Measurements from ENCODE around the gene CFAP47. TPM values are rescaled to one million over a fixed set of nuclear protein-coding genes. Genes with fewer than 3 reads are reported as not detected.

CFAP47 gene
- total RNA-seq, 1 donor from 2014 or later, result 0.08 TPM

DNA sequence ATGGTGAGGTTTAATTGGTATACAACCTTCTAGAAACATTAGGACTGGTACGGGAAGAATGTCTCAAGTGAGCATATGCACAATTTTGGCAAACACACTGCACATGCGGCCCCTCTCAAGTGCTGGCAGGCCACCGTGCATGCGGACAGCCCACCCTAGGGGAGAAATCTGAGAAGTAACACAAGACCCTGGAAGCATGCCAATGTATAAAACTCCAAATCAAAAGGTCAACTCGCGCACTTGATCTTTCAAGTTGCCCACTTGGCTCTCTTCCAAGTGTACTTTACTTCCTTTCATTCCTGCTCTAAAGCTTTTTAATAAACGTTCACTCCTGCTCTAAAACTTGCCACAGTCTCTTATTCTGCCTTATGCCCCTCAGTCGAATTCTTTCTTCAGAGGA lies 488.3 kb downstream of the CFAP47 start:
- no peak for DNase-seq (ENCODE audit: low read depth)
- Histone ChIP-seq H3K36me3 (ENCODE audit: control insufficient read depth, insufficient read depth, low read length) (no peaks in the 10 kb centered on the region), H3K4me3 (ENCODE audit: low read depth, low read length) (no peak overlapping the region), H3K27me3 (ENCODE audit: control insufficient read depth, insufficient read depth, low read length) (no peaks in the 10 kb centered on the region)
- TF ChIP-seq, protein P1, sequence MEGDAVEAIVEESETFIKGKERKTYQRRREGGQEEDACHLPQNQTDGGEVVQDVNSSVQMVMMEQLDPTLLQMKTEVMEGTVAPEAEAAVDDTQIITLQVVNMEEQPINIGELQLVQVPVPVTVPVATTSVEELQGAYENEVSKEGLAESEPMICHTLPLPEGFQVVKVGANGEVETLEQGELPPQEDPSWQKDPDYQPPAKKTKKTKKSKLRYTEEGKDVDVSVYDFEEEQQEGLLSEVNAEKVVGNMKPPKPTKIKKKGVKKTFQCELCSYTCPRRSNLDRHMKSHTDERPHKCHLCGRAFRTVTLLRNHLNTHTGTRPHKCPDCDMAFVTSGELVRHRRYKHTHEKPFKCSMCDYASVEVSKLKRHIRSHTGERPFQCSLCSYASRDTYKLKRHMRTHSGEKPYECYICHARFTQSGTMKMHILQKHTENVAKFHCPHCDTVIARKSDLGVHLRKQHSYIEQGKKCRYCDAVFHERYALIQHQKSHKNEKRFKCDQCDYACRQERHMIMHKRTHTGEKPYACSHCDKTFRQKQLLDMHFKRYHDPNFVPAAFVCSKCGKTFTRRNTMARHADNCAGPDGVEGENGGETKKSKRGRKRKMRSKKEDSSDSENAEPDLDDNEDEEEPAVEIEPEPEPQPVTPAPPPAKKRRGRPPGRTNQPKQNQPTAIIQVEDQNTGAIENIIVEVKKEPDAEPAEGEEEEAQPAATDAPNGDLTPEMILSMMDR (IDR thresholded peaks at IDR 0.05; ENCODE audit: insufficient read depth, low read length, poor library complexity, severe bottlenecking), result no peak

DNA sequence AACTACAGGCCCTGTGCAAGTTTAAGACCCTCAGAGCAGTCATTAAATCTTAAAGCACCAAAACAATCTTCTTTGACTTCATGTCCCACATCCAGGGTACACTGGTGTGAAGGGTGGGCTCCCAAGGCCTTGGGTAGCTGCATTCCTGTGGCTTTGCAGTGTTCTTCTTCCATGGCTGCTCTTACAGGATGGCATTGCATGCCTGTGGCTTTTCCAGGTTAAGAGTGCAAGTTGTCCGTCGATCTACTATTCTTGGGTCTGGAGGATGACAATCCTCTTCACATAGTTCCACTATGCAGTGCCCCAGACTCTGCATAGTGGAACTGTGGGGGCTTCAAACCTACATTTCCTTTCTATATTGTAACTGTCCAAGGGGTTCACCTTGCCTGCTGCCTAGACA lies 494.5 kb downstream of the CFAP47 start:
- no peaks in the 10 kb centered on the region for H3K36me3 ChIP-seq (ENCODE audit: control insufficient read depth, insufficient read depth, low read length)
- no peaks in the 10 kb centered on the region for H3K27me3 ChIP-seq (ENCODE audit: control insufficient read depth, insufficient read depth, low read length)
- no peak overlapping the region for H3K4me3 ChIP-seq (ENCODE audit: low read depth, low read length)
- peak; percentile 12 for DNase-seq (ENCODE audit: low read depth)
- TF ChIP-seq, protein P1 (IDR thresholded peaks at IDR 0.05; ENCODE audit: insufficient read depth, low read length, poor library complexity, severe bottlenecking), result no peak

DNA sequence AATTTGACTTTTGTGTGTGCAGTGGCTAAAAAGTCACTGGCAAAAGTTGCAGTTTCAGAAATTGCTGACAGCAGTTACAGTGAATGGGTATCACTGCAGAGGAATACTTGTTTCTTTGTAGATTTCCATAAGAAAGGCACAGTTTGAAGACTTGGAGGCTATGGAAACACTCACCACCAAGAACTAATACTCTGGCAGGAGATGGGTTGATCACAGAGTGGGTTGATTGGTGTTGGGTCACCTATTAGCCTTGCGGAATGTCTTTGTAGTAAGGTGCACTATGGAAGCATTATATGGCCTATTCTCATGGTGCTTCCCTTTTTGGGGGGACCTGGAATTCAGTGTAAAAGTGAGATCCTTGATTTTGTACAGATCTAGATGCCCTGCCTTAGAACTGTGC lies 502.8 kb downstream of the CFAP47 start:
- Histone ChIP-seq H3K36me3 (ENCODE audit: control insufficient read depth, insufficient read depth, low read length) (no peaks in the 10 kb centered on the region), H3K4me3 (ENCODE audit: low read depth, low read length) (no peak overlapping the region), H3K27me3 (ENCODE audit: control insufficient read depth, insufficient read depth, low read length) (no peaks in the 10 kb centered on the region)
- TF ChIP-seq, protein P1 (IDR thresholded peaks at IDR 0.05; ENCODE audit: insufficient read depth, low read length, poor library complexity, severe bottlenecking), result no peak
- DNase-seq (ENCODE audit: low read depth), result no peak

DNA sequence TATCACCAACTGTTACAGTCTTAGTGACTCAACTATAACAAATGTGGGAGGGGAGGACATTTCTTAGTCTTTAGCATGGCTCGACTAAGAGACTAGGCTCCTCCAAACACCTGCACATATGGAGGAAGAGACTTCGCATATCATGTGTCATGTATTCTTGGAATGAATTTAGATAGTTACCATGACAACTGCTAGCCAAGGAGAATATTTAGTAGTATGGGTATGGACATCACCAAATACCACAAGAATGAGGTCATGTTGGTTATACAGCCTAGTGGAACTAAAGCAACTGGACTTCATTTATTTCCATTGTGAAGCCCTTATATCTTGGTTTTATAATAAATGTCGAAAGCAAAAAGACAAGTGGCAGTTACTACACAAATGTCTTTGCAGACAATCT lies 512.3 kb downstream of the CFAP47 start:
- H3K36me3 ChIP-seq (ENCODE audit: control insufficient read depth, insufficient read depth, low read length), result no peaks in the 10 kb centered on the region
- DNase-seq (ENCODE audit: low read depth), result peak; percentile 65
- no peaks in the 10 kb centered on the region for H3K27me3 ChIP-seq (ENCODE audit: control insufficient read depth, insufficient read depth, low read length)
- no peak overlapping the region for H3K4me3 ChIP-seq (ENCODE audit: low read depth, low read length)
- TF ChIP-seq, protein P1 (IDR thresholded peaks at IDR 0.05; ENCODE audit: insufficient read depth, low read length, poor library complexity, severe bottlenecking), result no peak

DNA sequence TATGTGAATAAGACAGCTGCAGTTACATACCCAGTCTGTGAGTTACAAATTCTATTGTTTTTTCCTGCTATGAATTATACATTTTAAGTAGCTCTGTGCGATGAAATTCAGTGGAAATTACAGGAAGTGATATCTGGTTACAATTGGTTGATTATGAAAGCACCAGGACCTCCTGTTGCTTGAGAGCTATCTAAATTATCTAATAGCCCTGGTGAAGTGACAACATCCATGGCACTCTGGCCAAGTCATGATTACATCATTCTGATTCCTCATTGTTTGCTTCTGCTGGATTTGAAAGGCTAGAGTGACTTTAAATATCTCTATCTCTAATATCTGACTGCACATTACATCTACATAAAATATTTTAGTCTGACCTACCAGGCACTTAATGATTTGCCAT lies 515.0 kb downstream of the CFAP47 start:
- Histone ChIP-seq H3K4me3 (ENCODE audit: low read depth, low read length) (no peak overlapping the region), H3K36me3 (ENCODE audit: control insufficient read depth, insufficient read depth, low read length) (no peaks in the 10 kb centered on the region), H3K27me3 (ENCODE audit: control insufficient read depth, insufficient read depth, low read length) (no peaks in the 10 kb centered on the region)
- no peak for DNase-seq (ENCODE audit: low read depth)
- TF ChIP-seq, protein P1 (IDR thresholded peaks at IDR 0.05; ENCODE audit: insufficient read depth, low read length, poor library complexity, severe bottlenecking), result no peak

Other genes starting within 250 kb of the CFAP47 start
- gene MAGEB16, start 121.4 kb upstream of the CFAP47 start, total RNA-seq, result not detected in 2 replicates

Data from kidney epithelial cell (primary cell).